HFFc6 (cell line): Measurements from ENCODE around the gene EMX2. TPM values are rescaled to one million over a fixed set of nuclear protein-coding genes. Genes with fewer than 3 reads are reported as not detected.

Source experiments
- DNase-seq: peaks from one replicate; pipeline ENCODE4 v3.0.0-alpha.2; 2018
- H3K27ac Mint-ChIP-seq: 2 replicates; pipeline ENCODE4 v1.8.0; 2020; ENCODE audit warnings: mild to moderate bottlenecking, mixed read lengths
- H3K27me3 Mint-ChIP-seq: 2 replicates; pipeline ENCODE4 v1.8.0; 2021; ENCODE audit warnings: mild to moderate bottlenecking, moderate library complexity, mixed read lengths; ENCODE audit not compliant: insufficient read depth
- H3K36me3 Mint-ChIP-seq: 2 replicates; pipeline ENCODE4 v1.8.0; 2021; ENCODE audit warnings: low read depth, mixed read lengths
- H3K4me1 Mint-ChIP-seq: 2 replicates; pipeline ENCODE4 v1.8.0; 2020; ENCODE audit warnings: low read depth, mixed read lengths
- H3K4me3 Mint-ChIP-seq: 2 replicates; pipeline ENCODE4 v1.8.0; 2020; ENCODE audit warnings: mild to moderate bottlenecking, moderate library complexity, mixed read lengths
- H3K9me3 Mint-ChIP-seq: 2 replicates; pipeline ENCODE4 v1.8.0; 2020; ENCODE audit warnings: mild to moderate bottlenecking, mixed read lengths
- total RNA-seq, 6 experiments: library from RNA; stranded (reverse); fragmentation: NEBNext Ultra II Directional; extraction: Animal tissue kit (Norgen Biotek cat#: 25700); gene quantifications; 2 replicates in 1 of 6; 3 replicates in 5 of 6; pipeline ENCODE4 v1.2.3, GENCODE V29; 2021
- TF ChIP-seq, protein P1 (sequence below): fragments of 200-600 bp; sonication (generic); IDR thresholded peaks from 2 replicates; pipeline ENCODE4 v1.5.0; 2021; ENCODE audit warnings: antibody characterized with exemption, mild to moderate bottlenecking

The EMX2 gene
- total RNA-seq, 6 experiments from 2014 or later: not detected

DNA sequence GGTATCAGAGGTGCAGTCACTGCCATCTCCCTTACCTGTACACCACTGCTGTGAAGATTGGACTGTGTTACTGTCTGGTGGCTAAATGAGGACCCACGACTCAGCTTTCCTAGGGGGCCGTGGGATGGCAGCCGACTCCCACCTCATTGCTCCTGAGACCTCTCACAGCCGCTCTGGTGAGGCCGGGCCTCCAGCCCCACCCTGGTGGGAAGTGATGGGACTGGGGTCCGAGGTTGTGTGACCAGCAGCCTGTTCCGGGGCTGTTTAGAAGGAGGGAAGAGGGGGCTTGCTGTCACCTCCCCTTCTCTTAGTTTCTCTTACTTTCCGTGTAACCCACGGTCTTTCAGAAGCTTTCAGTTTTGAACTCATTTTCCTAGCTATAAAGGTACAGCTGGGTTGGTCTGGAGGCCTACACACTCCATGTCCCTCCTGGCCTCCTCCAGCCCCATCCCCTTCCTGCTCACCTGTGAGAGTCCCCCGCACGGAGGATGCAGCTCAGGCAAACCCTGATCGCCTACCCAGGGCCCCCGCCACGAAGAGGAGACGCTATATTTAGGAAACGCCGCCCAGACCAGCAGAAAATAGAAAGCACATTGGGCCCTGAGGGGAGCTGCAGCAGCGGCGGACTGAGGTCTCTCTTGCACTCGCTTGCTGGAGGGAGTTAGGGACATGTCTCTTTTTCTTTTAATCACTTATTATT, 4.6 kb downstream of the EMX2 start:
- DNase-seq: no peak
- Mint-ChIP-seq H3K9me3 (no peaks in the 10 kb centered on the region), H3K27ac (no peak overlapping the region), H3K4me1 (peaks cover 7% of the 10 kb centered on the region; the same call in 1 of the 2 replicates), H3K36me3 (no peaks in the 10 kb centered on the region), H3K4me3 (peak overlapping the region; percentile 29; the same call in 1 of the 2 replicates), H3K27me3 (peaks cover 69% of the 10 kb centered on the region)
- TF ChIP-seq, protein P1, sequence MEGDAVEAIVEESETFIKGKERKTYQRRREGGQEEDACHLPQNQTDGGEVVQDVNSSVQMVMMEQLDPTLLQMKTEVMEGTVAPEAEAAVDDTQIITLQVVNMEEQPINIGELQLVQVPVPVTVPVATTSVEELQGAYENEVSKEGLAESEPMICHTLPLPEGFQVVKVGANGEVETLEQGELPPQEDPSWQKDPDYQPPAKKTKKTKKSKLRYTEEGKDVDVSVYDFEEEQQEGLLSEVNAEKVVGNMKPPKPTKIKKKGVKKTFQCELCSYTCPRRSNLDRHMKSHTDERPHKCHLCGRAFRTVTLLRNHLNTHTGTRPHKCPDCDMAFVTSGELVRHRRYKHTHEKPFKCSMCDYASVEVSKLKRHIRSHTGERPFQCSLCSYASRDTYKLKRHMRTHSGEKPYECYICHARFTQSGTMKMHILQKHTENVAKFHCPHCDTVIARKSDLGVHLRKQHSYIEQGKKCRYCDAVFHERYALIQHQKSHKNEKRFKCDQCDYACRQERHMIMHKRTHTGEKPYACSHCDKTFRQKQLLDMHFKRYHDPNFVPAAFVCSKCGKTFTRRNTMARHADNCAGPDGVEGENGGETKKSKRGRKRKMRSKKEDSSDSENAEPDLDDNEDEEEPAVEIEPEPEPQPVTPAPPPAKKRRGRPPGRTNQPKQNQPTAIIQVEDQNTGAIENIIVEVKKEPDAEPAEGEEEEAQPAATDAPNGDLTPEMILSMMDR: no peak

DNA sequence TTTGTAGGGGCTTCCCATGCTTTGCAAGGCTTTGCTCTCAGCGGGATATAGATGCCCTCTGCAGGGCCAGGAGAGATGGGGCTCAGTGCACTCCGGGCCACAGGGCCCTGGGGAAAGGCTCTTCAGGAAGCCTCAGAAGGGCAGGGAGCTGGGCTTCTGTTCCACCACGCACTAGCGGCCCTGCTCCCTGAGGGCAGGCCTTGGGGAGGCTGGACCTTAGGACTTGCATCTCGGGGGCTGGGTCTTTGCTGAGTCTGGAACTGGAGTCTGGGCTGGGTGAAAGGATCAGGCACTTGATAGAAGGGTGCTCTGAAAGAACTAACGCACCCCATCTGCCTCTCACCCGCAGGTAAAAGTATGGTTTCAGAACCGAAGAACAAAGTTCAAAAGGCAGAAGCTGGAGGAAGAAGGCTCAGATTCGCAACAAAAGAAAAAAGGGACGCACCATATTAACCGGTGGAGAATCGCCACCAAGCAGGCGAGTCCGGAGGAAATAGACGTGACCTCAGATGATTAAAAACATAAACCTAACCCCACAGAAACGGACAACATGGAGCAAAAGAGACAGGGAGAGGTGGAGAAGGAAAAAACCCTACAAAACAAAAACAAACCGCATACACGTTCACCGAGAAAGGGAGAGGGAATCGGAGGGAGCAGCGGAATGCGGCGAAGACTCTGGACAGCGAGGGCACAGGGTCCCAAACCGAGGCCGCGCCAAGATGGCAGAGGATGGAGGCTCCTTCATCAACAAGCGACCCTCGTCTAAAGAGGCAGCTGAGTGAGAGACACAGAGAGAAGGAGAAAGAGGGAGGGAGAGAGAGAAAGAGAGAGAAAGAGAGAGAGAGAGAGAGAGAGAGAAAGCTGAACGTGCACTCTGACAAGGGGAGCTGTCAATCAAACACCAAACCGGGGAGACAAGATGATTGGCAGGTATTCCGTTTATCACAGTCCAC, 5.4 kb downstream of the EMX2 start:
- Mint-ChIP-seq H3K4me3 (peak overlapping the region; percentile 29; the same call in 1 of the 2 replicates), H3K36me3 (no peaks in the 10 kb centered on the region), H3K9me3 (no peaks in the 10 kb centered on the region), H3K27me3 (peaks cover 72% of the 10 kb centered on the region), H3K4me1 (peaks cover 7% of the 10 kb centered on the region; the same call in 1 of the 2 replicates), H3K27ac (no peak overlapping the region)
- no peak for DNase-seq
- TF ChIP-seq, protein P1: no peak

DNA sequence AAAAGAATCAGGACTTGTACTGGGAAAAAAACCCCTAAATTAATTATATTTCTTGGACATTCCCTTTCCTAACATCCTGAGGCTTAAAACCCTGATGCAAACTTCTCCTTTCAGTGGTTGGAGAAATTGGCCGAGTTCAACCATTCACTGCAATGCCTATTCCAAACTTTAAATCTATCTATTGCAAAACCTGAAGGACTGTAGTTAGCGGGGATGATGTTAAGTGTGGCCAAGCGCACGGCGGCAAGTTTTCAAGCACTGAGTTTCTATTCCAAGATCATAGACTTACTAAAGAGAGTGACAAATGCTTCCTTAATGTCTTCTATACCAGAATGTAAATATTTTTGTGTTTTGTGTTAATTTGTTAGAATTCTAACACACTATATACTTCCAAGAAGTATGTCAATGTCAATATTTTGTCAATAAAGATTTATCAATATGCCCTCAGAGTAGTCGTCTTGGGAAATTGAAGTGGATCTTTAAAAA, 6.6 kb downstream of the EMX2 start:
- no peaks in the 10 kb centered on the region for H3K9me3 Mint-ChIP-seq
- no peak overlapping the region for H3K27ac Mint-ChIP-seq
- TF ChIP-seq, protein P1: no peak
- no peaks in the 10 kb centered on the region for H3K36me3 Mint-ChIP-seq
- H3K4me3 Mint-ChIP-seq: no peak overlapping the region
- DNase-seq: no peak
- H3K27me3 Mint-ChIP-seq: peaks cover 71% of the 10 kb centered on the region
- peaks cover 7% of the 10 kb centered on the region; the same call in 1 of the 2 replicates for H3K4me1 Mint-ChIP-seq

DNA sequence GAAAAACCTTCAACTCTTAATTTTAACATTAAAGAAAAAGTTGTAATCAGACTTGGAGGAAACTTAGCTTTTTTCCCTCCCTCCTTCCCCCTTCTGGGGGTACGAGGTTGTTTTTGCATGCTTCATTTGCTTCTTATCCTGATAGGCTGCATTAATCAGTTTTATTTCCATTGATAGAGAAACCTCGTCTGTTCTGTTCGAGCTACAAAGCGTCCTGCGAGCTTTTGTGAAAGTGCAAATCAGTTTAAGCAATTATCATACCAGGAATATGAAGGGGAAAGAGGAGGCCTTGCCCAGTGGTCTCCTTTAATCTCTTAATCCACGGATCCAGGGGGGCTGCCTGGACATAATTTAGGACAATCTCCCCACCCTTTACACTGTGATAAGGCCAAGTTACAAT, 7.5 kb downstream of the EMX2 start:
- peaks cover 62% of the 10 kb centered on the region for H3K27me3 Mint-ChIP-seq
- TF ChIP-seq, protein P1: no peak
- peaks cover 7% of the 10 kb centered on the region; the same call in 1 of the 2 replicates for H3K4me1 Mint-ChIP-seq
- H3K27ac Mint-ChIP-seq: no peak overlapping the region
- no peaks in the 10 kb centered on the region for H3K36me3 Mint-ChIP-seq
- DNase-seq: no peak
- no peaks in the 10 kb centered on the region for H3K9me3 Mint-ChIP-seq
- no peak overlapping the region for H3K4me3 Mint-ChIP-seq

DNA sequence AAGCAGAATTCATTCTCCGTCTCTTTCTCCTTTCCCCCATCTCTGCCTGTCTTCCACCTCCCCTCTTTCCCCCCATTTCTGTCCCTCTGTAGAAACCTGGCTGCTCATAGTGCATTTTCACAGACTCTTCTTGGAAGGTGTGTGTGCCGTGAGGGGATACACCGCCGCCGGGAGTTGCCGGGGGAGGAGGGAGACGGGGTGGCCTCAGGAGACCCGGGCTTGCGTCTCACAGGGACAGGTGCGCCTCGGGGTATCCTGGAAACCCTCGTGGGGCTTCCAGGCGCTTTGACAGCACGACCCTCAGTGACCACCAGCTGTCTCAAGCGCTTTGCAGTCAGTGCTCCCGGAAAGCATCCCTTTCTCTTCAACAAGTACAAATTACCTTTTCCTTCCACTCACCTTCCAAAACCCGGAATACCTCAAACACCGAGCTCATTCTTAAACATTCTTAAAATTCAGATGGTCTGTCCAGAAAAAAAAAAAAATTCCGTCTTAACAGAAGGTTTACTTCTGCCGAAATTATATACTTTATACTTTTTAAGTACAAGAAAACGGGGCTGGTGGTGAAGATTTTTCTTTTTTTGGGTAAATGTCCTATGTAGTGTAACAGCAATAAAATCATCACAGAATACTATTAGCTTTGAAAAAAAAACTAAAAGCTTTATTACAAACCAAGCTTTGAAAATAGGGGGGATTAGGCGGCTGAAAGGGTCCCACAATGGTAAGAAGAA, 8.2 kb downstream of the EMX2 start:
- H3K4me3 Mint-ChIP-seq: no peak overlapping the region
- H3K4me1 Mint-ChIP-seq: peaks cover 7% of the 10 kb centered on the region; the same call in 1 of the 2 replicates
- no peak overlapping the region for H3K27ac Mint-ChIP-seq
- peaks cover 62% of the 10 kb centered on the region for H3K27me3 Mint-ChIP-seq
- H3K9me3 Mint-ChIP-seq: no peaks in the 10 kb centered on the region
- TF ChIP-seq, protein P1: no peak
- DNase-seq: no peak
- H3K36me3 Mint-ChIP-seq: no peaks in the 10 kb centered on the region
